Hair follicle dermal papilla cell (primary cell): Measurements from ENCODE around the gene GREB1. TPM values are rescaled to one million over a fixed set of nuclear protein-coding genes. Genes with fewer than 3 reads are reported as not detected.

Experiments used
- small RNA-seq: library from RNA; depleted of rRNA; stranded (forward); fragments of <200 nt; gene quantifications from one replicate; pipeline ENCODE3, GENCODE V24; 2012
- total RNA-seq: library from RNA; depleted of rRNA; stranded (reverse); fragments of >200 nt; gene quantifications from 2 replicates; pipeline ENCODE4 v1.2.3, GENCODE V29; 2012

Gene GREB1, protein sequence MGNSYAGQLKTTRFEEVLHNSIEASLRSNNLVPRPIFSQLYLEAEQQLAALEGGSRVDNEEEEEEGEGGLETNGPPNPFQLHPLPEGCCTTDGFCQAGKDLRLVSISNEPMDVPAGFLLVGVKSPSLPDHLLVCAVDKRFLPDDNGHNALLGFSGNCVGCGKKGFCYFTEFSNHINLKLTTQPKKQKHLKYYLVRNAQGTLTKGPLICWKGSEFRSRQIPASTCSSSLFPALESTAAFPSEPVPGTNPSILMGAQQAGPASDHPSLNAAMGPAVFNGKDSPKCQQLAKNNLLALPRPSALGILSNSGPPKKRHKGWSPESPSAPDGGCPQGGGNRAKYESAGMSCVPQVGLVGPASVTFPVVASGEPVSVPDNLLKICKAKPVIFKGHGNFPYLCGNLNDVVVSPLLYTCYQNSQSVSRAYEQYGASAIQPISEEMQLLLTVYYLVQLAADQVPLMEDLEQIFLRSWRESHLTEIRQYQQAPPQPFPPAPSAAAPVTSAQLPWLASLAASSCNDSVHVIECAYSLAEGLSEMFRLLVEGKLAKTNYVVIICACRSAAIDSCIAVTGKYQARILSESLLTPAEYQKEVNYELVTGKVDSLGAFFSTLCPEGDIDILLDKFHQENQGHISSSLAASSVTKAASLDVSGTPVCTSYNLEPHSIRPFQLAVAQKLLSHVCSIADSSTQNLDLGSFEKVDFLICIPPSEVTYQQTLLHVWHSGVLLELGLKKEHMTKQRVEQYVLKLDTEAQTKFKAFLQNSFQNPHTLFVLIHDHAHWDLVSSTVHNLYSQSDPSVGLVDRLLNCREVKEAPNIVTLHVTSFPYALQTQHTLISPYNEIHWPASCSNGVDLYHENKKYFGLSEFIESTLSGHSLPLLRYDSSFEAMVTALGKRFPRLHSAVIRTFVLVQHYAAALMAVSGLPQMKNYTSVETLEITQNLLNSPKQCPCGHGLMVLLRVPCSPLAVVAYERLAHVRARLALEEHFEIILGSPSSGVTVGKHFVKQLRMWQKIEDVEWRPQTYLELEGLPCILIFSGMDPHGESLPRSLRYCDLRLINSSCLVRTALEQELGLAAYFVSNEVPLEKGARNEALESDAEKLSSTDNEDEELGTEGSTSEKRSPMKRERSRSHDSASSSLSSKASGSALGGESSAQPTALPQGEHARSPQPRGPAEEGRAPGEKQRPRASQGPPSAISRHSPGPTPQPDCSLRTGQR (N-terminal part only)
- 0.12 and 0.65 TPM in 2 replicates for total RNA-seq

DNA sequence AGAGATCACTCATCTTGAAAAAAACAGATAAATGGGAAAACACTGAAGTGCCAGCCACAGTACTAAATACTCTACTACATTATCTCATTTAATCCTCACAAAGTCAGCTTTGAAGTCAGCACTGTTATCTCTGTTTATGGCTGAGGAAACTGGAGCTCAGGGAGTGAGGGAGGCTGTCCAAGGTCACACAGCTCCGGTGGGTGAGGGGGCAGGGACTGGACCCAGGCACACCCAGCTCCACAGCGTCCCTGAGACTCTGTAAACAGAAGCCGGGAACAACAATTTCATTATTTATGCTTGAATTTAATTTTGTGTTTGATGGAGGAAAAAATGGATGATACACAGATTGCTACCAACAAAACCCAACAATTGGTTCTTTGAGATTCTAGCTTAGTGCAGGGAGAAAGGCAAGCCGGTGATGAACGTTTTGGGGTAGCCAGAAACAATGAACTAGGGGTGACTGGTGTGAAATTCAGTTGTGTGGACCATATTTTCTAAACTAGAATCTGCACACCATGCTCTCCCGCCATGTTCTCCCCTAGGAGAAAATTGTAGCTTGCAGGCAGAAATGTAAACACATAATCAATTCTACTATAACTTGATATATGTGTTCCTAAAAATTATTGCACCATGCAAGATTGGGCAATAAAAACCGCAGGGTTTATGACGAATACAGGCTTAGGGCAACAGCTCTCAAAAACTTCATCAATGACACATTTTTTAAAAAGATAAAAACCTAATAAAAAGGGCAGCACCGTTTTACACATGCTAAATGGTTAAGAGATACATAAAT lies at the start of gene GREB1:
Gene GREB1, plus strand, starts transcription at position 768 of the 793 bp plus-strand sequence. CDS start 22,570 bp downstream, outside the sequence.

DNA sequence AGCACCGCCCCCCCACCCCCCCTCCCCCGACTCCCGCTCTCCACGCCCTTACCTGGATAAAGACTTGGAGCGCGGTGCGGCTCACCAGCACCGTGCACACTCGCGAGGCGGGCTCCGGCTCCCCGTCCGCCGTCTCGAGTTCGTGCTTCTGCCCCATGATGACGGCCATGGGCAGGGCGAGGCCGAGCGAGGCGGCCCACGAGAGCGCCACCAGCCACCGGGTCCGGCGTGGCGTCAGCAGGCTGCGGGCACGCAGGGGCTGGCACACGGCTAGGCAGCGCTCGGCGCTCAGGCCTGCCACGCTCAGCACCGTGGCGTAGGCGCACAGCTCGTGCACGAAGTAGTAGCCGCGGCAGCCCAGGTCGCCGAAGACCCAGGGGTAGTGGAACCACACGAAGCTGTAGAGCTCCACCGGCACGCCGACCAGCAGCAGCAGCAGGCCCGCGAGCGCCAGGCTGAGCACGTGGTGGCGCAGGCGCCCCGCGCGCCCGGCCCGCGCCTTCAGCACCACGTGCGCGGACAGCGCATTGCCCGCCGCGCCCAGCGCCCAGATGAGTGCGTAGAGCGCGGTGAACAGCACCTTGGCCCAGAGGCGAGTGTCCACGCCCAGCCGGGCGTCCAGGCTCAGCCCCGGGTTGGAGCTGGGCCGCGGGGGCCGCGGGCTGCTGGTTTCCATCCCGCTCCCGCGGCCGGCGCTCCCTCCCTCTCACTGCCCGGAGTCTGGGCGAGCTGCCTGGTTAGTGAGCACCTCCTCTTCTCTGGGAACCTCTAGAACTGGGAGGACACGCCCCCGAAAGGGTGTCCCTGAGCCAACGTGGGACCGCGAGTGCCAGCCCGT lies 135.8 kb downstream of the GREB1 start, which contains the start of gene NTSR2:
Gene NTSR2, minus strand, starts transcription at position 742 of the 838 bp plus-strand sequence. Its CDS starts 66 bp downstream, at position 676.

Small RNAs within 50 kb of the gene (small RNA-seq; reads per million reads assigned to genes)
- gene MIR4429 = not detected
- not detected for gene RN7SL674P
- not detected for gene RNA5SP84
- 0.71 reads per million, percentile 8 among the genes with 10 or more reads in this experiment for gene RNU2-13P

Other genes starting within 250 kb of the GREB1 start
- gene ROCK2, start 189.4 kb upstream of the GREB1 start, total RNA-seq = 58.9 and 80.3 TPM in 2 replicates
- 12.3 and 16.3 TPM in 2 replicates for gene E2F6, start 67.9 kb upstream of the GREB1 start, total RNA-seq
- gene NTSR2, start 136.2 kb downstream of the GREB1 start, total RNA-seq = not detected in 2 replicates
- gene LPIN1, start 212.6 kb downstream of the GREB1 start, total RNA-seq = 83.7 and 102 TPM in 2 replicates